ENCODE results near the gene PACRG. TPM values are rescaled to one million over a fixed set of nuclear protein-coding genes. Genes with fewer than 3 reads are reported as not detected.

Gene PACRG
- total and polyA plus RNA-seq, 4 donors, result 0.47 to 3.8 (median 2.4) TPM

DNA sequence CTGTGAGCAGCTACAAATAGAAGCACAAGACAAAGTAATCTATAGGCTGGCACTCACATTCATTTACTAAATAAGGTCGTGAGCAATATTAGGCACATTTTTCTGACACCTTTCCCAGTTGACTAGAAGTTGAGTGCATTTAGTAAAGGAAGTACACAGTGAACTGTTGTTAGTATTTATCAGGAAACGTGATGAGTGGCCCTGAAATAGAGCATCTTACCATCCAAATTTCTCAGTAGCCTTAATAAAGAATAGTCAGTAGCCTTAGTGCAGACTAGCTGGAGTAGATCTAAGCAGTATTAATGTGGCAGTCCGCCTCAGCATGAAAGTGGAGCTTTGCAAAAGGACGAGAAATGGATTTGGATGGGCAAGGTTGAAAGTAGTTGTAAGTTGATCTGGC is 481.2 kb downstream of the PACRG start:
- H3K27me3 ChIP-seq (ENCODE audit: control insufficient read depth in 4 of 4, insufficient read depth in 4 of 4, low read length in 3 of 4), result no peaks in the 10 kb centered on the region
- H3K36me3 ChIP-seq (ENCODE audit: control insufficient read depth in 4 of 4, insufficient read depth in 3 of 4, low read depth in 1 of 4, low read length in 3 of 4), result no peaks in the 10 kb centered on the region
- no peak for TF ChIP-seq RAD21 (IDR thresholded peaks at IDR 0.05)
- TF ChIP-seq HNF4A (conservative IDR thresholded peaks at IDR 0.05), result no peak
- TF ChIP-seq HNF4G (IDR thresholded peaks at IDR 0.05), result no peak
- no peak for TF ChIP-seq GABPA (IDR thresholded peaks at IDR 0.05 in 1 of 2, conservative IDR thresholded peaks at IDR 0.05 in 1 of 2)
- no peak for TF ChIP-seq SP1 (IDR thresholded peaks at IDR 0.05)
- TF ChIP-seq JUND (IDR thresholded peaks at IDR 0.05), result no peak
- no peak for TF ChIP-seq FOXA1 (IDR thresholded peaks at IDR 0.05)
- TF ChIP-seq, protein P1, sequence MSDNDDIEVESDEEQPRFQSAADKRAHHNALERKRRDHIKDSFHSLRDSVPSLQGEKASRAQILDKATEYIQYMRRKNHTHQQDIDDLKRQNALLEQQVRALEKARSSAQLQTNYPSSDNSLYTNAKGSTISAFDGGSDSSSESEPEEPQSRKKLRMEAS (IDR thresholded peaks at IDR 0.05), result no peak
- TF ChIP-seq TAF1 (conservative IDR thresholded peaks at IDR 0.05), result no peak
- TF ChIP-seq FOXA2 (IDR thresholded peaks at IDR 0.05), result no peak
- TF ChIP-seq, protein P2, sequence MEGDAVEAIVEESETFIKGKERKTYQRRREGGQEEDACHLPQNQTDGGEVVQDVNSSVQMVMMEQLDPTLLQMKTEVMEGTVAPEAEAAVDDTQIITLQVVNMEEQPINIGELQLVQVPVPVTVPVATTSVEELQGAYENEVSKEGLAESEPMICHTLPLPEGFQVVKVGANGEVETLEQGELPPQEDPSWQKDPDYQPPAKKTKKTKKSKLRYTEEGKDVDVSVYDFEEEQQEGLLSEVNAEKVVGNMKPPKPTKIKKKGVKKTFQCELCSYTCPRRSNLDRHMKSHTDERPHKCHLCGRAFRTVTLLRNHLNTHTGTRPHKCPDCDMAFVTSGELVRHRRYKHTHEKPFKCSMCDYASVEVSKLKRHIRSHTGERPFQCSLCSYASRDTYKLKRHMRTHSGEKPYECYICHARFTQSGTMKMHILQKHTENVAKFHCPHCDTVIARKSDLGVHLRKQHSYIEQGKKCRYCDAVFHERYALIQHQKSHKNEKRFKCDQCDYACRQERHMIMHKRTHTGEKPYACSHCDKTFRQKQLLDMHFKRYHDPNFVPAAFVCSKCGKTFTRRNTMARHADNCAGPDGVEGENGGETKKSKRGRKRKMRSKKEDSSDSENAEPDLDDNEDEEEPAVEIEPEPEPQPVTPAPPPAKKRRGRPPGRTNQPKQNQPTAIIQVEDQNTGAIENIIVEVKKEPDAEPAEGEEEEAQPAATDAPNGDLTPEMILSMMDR (IDR thresholded peaks at IDR 0.05; ENCODE audit: low read depth, low read length, missing input control), result no peak
- TF ChIP-seq RXRA (IDR thresholded peaks at IDR 0.05), result no peak
- no peak overlapping the region for H3K9ac ChIP-seq (ENCODE audit: low read depth in 1 of 2, low read length in 2 of 2)
- DNase-seq (ENCODE audit: low spot score), result no peak
- H3K4me1 ChIP-seq (ENCODE audit: control insufficient read depth in 4 of 4, insufficient read depth in 4 of 4, low read length in 3 of 4), result peaks cover 0 to 16% (median 10%) of the 10 kb centered on the region in 4 donors
- no peak overlapping the region for H3K4me3 ChIP-seq (ENCODE audit: low read depth in 1 of 3, low read length in 3 of 3)
- peaks cover 0 to 6% (median 2%) of the 10 kb centered on the region in 4 donors for H3K9me3 ChIP-seq (ENCODE audit: control insufficient read depth in 4 of 4, low read length in 3 of 4)
- H3K27ac ChIP-seq (ENCODE audit: low read depth in 1 of 2, low read length in 2 of 2), result no peak overlapping the region
- 72% methylated on average over 4 of the region's 4 CpGs for WGBS

GRCh38 chr6:163212123-163212522 is 484.3 kb downstream of the PACRG start:
- WGBS, result 95% methylated on average over 1 of the region's 1 CpG
- TF ChIP-seq NR2F2 (IDR thresholded peaks at IDR 0.05) (no peak), ZBTB33 (IDR thresholded peaks at IDR 0.05) (no peak), GABPA (IDR thresholded peaks at IDR 0.05 in 1 of 2, conservative IDR thresholded peaks at IDR 0.05 in 1 of 2) (no peak), FOXA1 (IDR thresholded peaks at IDR 0.05) (no peak), TAF1 (conservative IDR thresholded peaks at IDR 0.05) (no peak), SP1 (IDR thresholded peaks at IDR 0.05) (no peak), YY1 (IDR thresholded peaks at IDR 0.05) (no peak), HNF4A (conservative IDR thresholded peaks at IDR 0.05) (no peak), HNF4G (IDR thresholded peaks at IDR 0.05) (no peak), RXRA (IDR thresholded peaks at IDR 0.05) (no peak), FOXA2 (IDR thresholded peaks at IDR 0.05) (no peak), EGR1 (IDR thresholded peaks at IDR 0.05; ENCODE audit: low read depth in 2 of 2) (no peak), JUND (IDR thresholded peaks at IDR 0.05) (no peak), RAD21 (IDR thresholded peaks at IDR 0.05) (no peak)
- TF ChIP-seq, protein P3, sequence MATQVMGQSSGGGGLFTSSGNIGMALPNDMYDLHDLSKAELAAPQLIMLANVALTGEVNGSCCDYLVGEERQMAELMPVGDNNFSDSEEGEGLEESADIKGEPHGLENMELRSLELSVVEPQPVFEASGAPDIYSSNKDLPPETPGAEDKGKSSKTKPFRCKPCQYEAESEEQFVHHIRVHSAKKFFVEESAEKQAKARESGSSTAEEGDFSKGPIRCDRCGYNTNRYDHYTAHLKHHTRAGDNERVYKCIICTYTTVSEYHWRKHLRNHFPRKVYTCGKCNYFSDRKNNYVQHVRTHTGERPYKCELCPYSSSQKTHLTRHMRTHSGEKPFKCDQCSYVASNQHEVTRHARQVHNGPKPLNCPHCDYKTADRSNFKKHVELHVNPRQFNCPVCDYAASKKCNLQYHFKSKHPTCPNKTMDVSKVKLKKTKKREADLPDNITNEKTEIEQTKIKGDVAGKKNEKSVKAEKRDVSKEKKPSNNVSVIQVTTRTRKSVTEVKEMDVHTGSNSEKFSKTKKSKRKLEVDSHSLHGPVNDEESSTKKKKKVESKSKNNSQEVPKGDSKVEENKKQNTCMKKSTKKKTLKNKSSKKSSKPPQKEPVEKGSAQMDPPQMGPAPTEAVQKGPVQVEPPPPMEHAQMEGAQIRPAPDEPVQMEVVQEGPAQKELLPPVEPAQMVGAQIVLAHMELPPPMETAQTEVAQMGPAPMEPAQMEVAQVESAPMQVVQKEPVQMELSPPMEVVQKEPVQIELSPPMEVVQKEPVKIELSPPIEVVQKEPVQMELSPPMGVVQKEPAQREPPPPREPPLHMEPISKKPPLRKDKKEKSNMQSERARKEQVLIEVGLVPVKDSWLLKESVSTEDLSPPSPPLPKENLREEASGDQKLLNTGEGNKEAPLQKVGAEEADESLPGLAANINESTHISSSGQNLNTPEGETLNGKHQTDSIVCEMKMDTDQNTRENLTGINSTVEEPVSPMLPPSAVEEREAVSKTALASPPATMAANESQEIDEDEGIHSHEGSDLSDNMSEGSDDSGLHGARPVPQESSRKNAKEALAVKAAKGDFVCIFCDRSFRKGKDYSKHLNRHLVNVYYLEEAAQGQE (IDR thresholded peaks at IDR 0.05), result no peak
- TF ChIP-seq, protein P4, sequence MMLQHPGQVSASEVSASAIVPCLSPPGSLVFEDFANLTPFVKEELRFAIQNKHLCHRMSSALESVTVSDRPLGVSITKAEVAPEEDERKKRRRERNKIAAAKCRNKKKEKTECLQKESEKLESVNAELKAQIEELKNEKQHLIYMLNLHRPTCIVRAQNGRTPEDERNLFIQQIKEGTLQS (IDR thresholded peaks at IDR 0.05), result no peak
- TF ChIP-seq, protein P1 (IDR thresholded peaks at IDR 0.05), result no peak
- TF ChIP-seq, protein P2 (IDR thresholded peaks at IDR 0.05; ENCODE audit: low read depth, low read length, missing input control), result no peak
- H3K27me3 ChIP-seq (ENCODE audit: control insufficient read depth in 4 of 4, insufficient read depth in 4 of 4, low read length in 3 of 4), result no peaks in the 10 kb centered on the region
- H3K9me3 ChIP-seq (ENCODE audit: control insufficient read depth in 4 of 4, low read length in 3 of 4), result peaks cover 0 to 6% (median 2%) of the 10 kb centered on the region in 4 donors
- no peaks in the 10 kb centered on the region for H3K36me3 ChIP-seq (ENCODE audit: control insufficient read depth in 4 of 4, insufficient read depth in 3 of 4, low read depth in 1 of 4, low read length in 3 of 4)
- peaks cover 0 to 16% (median 10%) of the 10 kb centered on the region in 4 donors for H3K4me1 ChIP-seq (ENCODE audit: control insufficient read depth in 4 of 4, insufficient read depth in 4 of 4, low read length in 3 of 4)
- no peak overlapping the region for H3K9ac ChIP-seq (ENCODE audit: low read depth in 1 of 2, low read length in 2 of 2)
- H3K27ac ChIP-seq (ENCODE audit: low read depth in 1 of 2, low read length in 2 of 2), result no peak overlapping the region
- no peak overlapping the region for H3K4me3 ChIP-seq (ENCODE audit: low read depth in 1 of 3, low read length in 3 of 3)
- DNase-seq (ENCODE audit: low spot score), result no peak
